Measurements from ENCODE around the gene NEUROD2. TPM values are rescaled to one million over a fixed set of nuclear protein-coding genes. Genes with fewer than 3 reads are reported as not detected.
A peak's percentile ranks its signal among the peaks of the same experiment; 100 is the strongest.

Gene NEUROD2
- total and polyA plus RNA-seq, 10 donors: under 0.01 to 0.03 TPM; not detected in 8

DNA sequence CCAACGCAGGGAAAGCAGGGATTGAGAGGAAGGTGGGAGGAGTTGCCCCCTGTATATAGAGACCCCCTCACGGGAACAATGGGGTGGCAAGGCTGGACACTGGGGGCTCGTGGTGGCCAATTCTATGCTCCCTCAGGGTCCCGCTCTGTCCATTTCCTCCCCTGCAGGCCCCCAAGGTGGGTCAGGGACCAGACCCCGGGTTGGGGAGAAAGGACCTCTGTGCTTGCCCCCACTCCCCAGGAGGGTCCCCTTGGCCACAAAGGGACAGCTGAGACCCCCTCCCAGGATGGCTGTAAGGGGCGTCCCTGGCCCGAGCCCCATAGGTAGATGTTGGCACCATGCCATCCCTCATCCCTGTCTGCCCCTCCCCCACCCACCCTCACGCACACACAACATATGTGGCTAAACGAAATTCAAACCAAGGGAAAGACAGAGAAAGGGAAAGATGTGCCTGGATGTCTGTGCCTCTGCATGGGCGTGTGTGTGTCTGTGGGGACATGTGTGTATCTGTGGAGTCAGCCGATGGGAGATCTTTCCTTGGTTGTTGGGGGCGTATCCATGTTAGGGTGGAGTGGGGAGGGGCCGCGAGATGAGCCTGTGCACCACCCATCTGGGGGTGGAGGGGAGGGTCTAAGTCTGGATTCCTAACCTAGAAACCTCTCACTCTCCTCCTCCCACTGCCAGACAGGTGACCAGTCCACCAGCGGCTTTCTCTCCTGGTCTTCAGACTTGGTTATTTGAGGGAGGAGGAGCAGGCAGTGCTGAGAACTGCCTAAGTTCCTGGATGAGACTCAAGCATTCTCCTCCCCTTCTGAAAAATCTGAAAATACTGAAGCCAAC, 642 bp upstream of the NEUROD2 start:
- TF ChIP-seq POLR2A (IDR thresholded peaks at IDR 0.05) (no peak), POLR2AphosphoS5 (IDR thresholded peaks at IDR 0.05) (no peak)
- TF ChIP-seq, protein P1, sequence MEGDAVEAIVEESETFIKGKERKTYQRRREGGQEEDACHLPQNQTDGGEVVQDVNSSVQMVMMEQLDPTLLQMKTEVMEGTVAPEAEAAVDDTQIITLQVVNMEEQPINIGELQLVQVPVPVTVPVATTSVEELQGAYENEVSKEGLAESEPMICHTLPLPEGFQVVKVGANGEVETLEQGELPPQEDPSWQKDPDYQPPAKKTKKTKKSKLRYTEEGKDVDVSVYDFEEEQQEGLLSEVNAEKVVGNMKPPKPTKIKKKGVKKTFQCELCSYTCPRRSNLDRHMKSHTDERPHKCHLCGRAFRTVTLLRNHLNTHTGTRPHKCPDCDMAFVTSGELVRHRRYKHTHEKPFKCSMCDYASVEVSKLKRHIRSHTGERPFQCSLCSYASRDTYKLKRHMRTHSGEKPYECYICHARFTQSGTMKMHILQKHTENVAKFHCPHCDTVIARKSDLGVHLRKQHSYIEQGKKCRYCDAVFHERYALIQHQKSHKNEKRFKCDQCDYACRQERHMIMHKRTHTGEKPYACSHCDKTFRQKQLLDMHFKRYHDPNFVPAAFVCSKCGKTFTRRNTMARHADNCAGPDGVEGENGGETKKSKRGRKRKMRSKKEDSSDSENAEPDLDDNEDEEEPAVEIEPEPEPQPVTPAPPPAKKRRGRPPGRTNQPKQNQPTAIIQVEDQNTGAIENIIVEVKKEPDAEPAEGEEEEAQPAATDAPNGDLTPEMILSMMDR (IDR thresholded peaks at IDR 0.05 in 8 of 11, conservative IDR thresholded peaks at IDR 0.05 in 3 of 11): no peak
- intact Hi-C loops (cut with DNase I; ENCODE audit: low total_unique reads): no loop called here

GRCh38 chr17:39607057-39607850, 466 bp downstream of the NEUROD2 start:
- no peaks in the 10 kb centered on the region for H3K36me3 ChIP-seq
- H3K4me1 ChIP-seq: peaks cover 24 to 50% (median 41%) of the 10 kb centered on the region in 6 donors
- H3K4me3 ChIP-seq: peak overlapping the region in 5 of 8 donors; percentile 3 to 56 (median 16)
- H3K27me3 ChIP-seq (replicated peaks in 1 of 7): peaks cover 22 to 100% (median 69%) of the 10 kb centered on the region in 7 donors
- 2 to 6% (median 4%) methylated on average over 28 to 40 of the region's 40 CpGs for WGBS, 5 donors
- TF ChIP-seq POLR2AphosphoS5 (IDR thresholded peaks at IDR 0.05) (no peak), POLR2A (IDR thresholded peaks at IDR 0.05) (no peak)
- TF ChIP-seq, protein P1 (IDR thresholded peaks at IDR 0.05 in 8 of 11, conservative IDR thresholded peaks at IDR 0.05 in 3 of 11): no peak
- no peak overlapping the region for H3K27ac ChIP-seq
- H3K9me3 ChIP-seq: no peaks in the 10 kb centered on the region
- DNase-seq: no peak
- intact Hi-C loops (cut with DNase I; ENCODE audit: low total_unique reads): no loop called here

More for the DNA sequence above, 642 bp upstream of the NEUROD2 start:
- Histone ChIP-seq H3K27ac (no peak overlapping the region), H3K9me3 (no peaks in the 10 kb centered on the region), H3K4me1 (peaks cover 24 to 50% (median 41%) of the 10 kb centered on the region in 6 donors), H3K27me3 (replicated peaks in 1 of 7) (peaks cover 22 to 100% (median 67%) of the 10 kb centered on the region in 7 donors), H3K4me3 (no peak overlapping the region), H3K36me3 (no peaks in the 10 kb centered on the region)
- no peak for DNase-seq
- WGBS, 5 donors: 17 to 23% (median 20%) methylated on average over 13 to 15 of the region's 15 CpGs

DNA sequence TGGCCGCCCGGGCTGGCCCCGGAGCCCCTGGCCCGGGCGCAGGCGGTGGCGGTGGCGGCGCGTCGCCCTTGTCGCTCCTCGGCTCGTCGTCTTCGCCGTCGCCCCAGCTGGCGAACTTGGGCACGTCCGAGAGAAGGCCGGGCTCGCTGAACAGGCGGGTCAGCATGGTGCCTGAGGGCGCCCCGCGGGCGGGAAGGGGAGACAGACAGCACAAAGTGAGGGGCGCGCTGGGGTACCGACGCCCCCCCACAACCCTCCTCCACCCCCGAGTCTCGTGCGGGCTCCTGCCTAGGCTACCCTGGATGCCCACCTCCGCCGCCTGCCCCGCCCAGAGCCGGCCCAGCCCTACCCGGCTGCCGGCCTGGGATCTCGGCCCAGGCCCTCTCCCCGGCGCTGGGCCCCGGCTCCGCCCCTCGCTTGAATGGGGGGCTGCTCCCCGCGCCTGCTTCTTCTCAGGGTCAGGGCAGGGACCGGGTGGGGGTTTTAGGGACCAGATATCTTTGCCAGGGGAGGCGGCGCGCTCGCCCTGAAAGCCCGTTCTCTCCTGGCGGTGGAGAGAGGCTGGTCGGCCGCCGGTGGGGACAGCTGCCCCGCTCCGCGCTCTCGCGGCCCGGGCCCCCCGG, 1.2 kb downstream of the NEUROD2 start:
- Histone ChIP-seq H3K27ac (no peak overlapping the region), H3K36me3 (no peaks in the 10 kb centered on the region), H3K9me3 (no peaks in the 10 kb centered on the region), H3K4me3 (peak overlapping the region in 7 of 8 donors; percentile 3 to 56 (median 16)), H3K4me1 (peaks cover 24 to 50% (median 41%) of the 10 kb centered on the region in 6 donors), H3K27me3 (replicated peaks in 1 of 7) (peaks cover 23 to 100% (median 76%) of the 10 kb centered on the region in 7 donors)
- 0 to 4% (median 3%) methylated on average over 5 to 66 of the region's 66 CpGs for WGBS, 5 donors
- TF ChIP-seq POLR2AphosphoS5 (IDR thresholded peaks at IDR 0.05): no peak
- TF ChIP-seq, protein P1 (IDR thresholded peaks at IDR 0.05 in 8 of 11, conservative IDR thresholded peaks at IDR 0.05 in 3 of 11): no peak
- TF ChIP-seq POLR2A (IDR thresholded peaks at IDR 0.05): no peak
- DNase-seq: no peak
- intact Hi-C loops (cut with DNase I; ENCODE audit: low total_unique reads): no loop called here

Data from spleen (tissue), 11 donors.